ENCODE data around the gene KIF15. TPM values are rescaled to one million over a fixed set of nuclear protein-coding genes. Genes with fewer than 3 reads are reported as not detected.

KIF15 gene
- total RNA-seq, 1 experiment from 2014 or later = 20.9 TPM

GRCh38 chr3:44892689-44893088 is 131.1 kb downstream of the KIF15 start:
- Histone ChIP-seq H3K4me2 (ENCODE audit: low read length) (no peak overlapping the region), H3K36me3 (ENCODE audit: control insufficient read depth in 1 of 2, insufficient read depth in 2 of 2, low read length in 2 of 2) (no peaks in the 10 kb centered on the region), H3K9ac (ENCODE audit: low read length) (no peak overlapping the region), H3K27me3 (ENCODE audit: insufficient read depth, low read length) (no peaks in the 10 kb centered on the region), H2AFZ (ENCODE audit: low read depth, low read length, poor library complexity, severe bottlenecking) (no peak overlapping the region), H3K9me2 (ENCODE audit: insufficient read depth) (no peaks in the 10 kb centered on the region), H4K20me1 (ENCODE audit: insufficient read depth) (no peaks in the 10 kb centered on the region), H3K4me3 (replicated peaks in 1 of 2; ENCODE audit: low read depth in 1 of 2, low read length in 2 of 2) (no peak overlapping the region), H3K9me3 (ENCODE audit: control insufficient read depth in 1 of 2, insufficient read depth in 1 of 2, low read depth in 1 of 2, low read length in 2 of 2) (no peaks in the 10 kb centered on the region), H3K27ac (ENCODE audit: low read depth, low read length) (no peak overlapping the region), H3K4me1 (ENCODE audit: control insufficient read depth in 1 of 2, insufficient read depth in 2 of 2, low read length in 2 of 2) (peaks cover 0 to 8% of the 10 kb centered on the region in 2 experiments; a peak in 1 of 4 replicates), H3K79me2 (ENCODE audit: insufficient read depth, low read length) (no peaks in the 10 kb centered on the region)
- no TSS peak for BruUV-seq (replicated peaks)
- TF ChIP-seq SRF (IDR thresholded peaks at IDR 0.05; ENCODE audit: low read depth) (no peak), ZFX (IDR thresholded peaks at IDR 0.05) (no peak), TCF7L2 (IDR thresholded peaks at IDR 0.05; ENCODE audit: borderline replicate concordance, extremely low read depth, insufficient read depth, insufficient read length) (no peak), REST (IDR thresholded peaks at IDR 0.05; ENCODE audit: low read depth) (no peak), ATF3 (IDR thresholded peaks at IDR 0.05) (no peak)
- RAD21 ChIA-PET (ENCODE audit: low non-redundant PET in 1 of 2, low total read pairs in 2 of 2, uncharacterized antibody in 2 of 2, unreplicated experiment in 2 of 2) = no interaction called here
- no peak for DNase-seq (ENCODE audit: low read depth, low spot score)
- POLR2A ChIA-PET = no interaction called here
- intact Hi-C loops (cut with micrococcal nuclease) = no loop called here
- CTCF ChIA-PET = no interaction called here
- ATAC-seq = no peak

- POLR2A ChIA-PET = no interaction called here
- H3K27me3 ChIP-seq (ENCODE audit: insufficient read depth, low read length) = no peaks in the 10 kb centered on the region
- H3K9me3 ChIP-seq (ENCODE audit: control insufficient read depth in 1 of 2, insufficient read depth in 1 of 2, low read depth in 1 of 2, low read length in 2 of 2) = no peaks in the 10 kb centered on the region
- DNase-seq (ENCODE audit: low read depth, low spot score) (no peak), ATAC-seq (no peak)
- no peak overlapping the region for H3K4me2 ChIP-seq (ENCODE audit: low read length)
- H3K4me1 ChIP-seq (ENCODE audit: control insufficient read depth in 1 of 2, insufficient read depth in 2 of 2, low read length in 2 of 2) = peaks cover 0 to 8% of the 10 kb centered on the region in 2 experiments; a peak in 1 of 4 replicates
- no peak overlapping the region for H2AFZ ChIP-seq (ENCODE audit: low read depth, low read length, poor library complexity, severe bottlenecking)
- no peaks in the 10 kb centered on the region for H3K79me2 ChIP-seq (ENCODE audit: insufficient read depth, low read length)
- intact Hi-C loops (cut with micrococcal nuclease) = no loop called here
- no peaks in the 10 kb centered on the region for H3K9me2 ChIP-seq (ENCODE audit: insufficient read depth)
- H3K27ac ChIP-seq (ENCODE audit: low read depth, low read length) = no peak overlapping the region
- no peak overlapping the region for H3K9ac ChIP-seq (ENCODE audit: low read length)
- CTCF ChIA-PET = no interaction called here
- no TSS peak for BruUV-seq (replicated peaks)
- H3K36me3 ChIP-seq (ENCODE audit: control insufficient read depth in 1 of 2, insufficient read depth in 2 of 2, low read length in 2 of 2) = no peaks in the 10 kb centered on the region
- no peaks in the 10 kb centered on the region for H4K20me1 ChIP-seq (ENCODE audit: insufficient read depth)
- RAD21 ChIA-PET (ENCODE audit: low non-redundant PET in 1 of 2, low total read pairs in 2 of 2, uncharacterized antibody in 2 of 2, unreplicated experiment in 2 of 2) = no interaction called here
- no peak overlapping the region for H3K4me3 ChIP-seq (replicated peaks in 1 of 2; ENCODE audit: low read depth in 1 of 2, low read length in 2 of 2)
- TF ChIP-seq POLR2A (IDR thresholded peaks at IDR 0.05; ENCODE audit: borderline replicate concordance, extremely low read depth, insufficient read depth, insufficient read length) (no peak), POLR2AphosphoS5 (IDR thresholded peaks at IDR 0.05; ENCODE audit: low read depth, low read length) (no peak), SP1 (IDR thresholded peaks at IDR 0.05; ENCODE audit: low read depth) (no peak), ZFX (IDR thresholded peaks at IDR 0.05) (no peak), MAX (IDR thresholded peaks at IDR 0.05) (no peak), EZH2phosphoT487 (IDR thresholded peaks at IDR 0.05; ENCODE audit: borderline replicate concordance) (no peak), JUND (IDR thresholded peaks at IDR 0.05) (no peak)
These were observed 131.5 kb downstream of the KIF15 start for GRCh38 chr3:44893097-44893496.
